ENCODE measurements around the gene KCNG2.

The KCNG2 gene

DNA sequence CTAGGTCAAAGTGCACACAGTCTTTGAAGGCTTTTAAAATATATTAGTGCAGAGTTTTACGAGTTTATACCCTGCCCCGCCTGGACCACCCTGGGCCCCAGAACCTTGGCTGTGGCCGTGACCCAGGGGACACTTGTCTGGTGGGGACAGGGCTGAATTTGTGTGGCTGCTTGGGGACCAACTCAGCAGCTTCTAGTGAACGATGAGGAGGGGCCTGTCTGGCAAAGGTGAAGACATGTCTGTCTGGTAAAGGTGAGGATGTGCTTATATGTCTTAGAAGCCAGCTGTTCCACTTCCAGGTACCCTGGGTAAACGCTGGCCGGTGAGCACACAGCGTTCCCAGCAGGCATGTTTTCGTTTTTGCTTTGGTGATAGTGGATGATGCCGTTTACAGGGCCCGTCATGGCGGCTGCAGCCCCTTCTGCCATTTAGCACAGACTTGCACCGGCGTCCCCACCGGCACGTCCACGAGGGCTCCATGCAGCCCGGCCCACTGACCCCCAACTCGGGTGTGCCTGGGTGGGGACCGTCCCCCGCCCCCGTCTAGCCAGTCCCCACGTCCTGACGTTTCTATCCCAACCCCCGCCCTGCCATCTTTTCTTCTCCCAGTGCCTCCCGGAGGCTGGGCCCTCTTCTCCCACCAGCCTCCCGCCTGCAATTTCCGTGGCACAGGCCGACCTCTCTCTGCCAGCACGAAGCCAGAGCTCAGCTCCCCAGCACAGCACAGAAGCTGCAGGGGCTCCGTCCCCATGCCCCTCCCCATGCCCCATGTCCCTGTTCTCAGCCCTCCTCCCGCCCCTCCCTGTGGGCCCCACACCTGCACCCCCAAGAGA, 85.9 kb downstream of the KCNG2 start:
- no peak for DNase-seq (ENCODE audit: low read depth)
- no peak overlapping the region for H3K4me3 ChIP-seq (ENCODE audit: low read length)
- TF ChIP-seq, protein P1, sequence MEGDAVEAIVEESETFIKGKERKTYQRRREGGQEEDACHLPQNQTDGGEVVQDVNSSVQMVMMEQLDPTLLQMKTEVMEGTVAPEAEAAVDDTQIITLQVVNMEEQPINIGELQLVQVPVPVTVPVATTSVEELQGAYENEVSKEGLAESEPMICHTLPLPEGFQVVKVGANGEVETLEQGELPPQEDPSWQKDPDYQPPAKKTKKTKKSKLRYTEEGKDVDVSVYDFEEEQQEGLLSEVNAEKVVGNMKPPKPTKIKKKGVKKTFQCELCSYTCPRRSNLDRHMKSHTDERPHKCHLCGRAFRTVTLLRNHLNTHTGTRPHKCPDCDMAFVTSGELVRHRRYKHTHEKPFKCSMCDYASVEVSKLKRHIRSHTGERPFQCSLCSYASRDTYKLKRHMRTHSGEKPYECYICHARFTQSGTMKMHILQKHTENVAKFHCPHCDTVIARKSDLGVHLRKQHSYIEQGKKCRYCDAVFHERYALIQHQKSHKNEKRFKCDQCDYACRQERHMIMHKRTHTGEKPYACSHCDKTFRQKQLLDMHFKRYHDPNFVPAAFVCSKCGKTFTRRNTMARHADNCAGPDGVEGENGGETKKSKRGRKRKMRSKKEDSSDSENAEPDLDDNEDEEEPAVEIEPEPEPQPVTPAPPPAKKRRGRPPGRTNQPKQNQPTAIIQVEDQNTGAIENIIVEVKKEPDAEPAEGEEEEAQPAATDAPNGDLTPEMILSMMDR (conservative IDR thresholded peaks at IDR 0.05; ENCODE audit: low read depth, low read length), result no peak

DNA sequence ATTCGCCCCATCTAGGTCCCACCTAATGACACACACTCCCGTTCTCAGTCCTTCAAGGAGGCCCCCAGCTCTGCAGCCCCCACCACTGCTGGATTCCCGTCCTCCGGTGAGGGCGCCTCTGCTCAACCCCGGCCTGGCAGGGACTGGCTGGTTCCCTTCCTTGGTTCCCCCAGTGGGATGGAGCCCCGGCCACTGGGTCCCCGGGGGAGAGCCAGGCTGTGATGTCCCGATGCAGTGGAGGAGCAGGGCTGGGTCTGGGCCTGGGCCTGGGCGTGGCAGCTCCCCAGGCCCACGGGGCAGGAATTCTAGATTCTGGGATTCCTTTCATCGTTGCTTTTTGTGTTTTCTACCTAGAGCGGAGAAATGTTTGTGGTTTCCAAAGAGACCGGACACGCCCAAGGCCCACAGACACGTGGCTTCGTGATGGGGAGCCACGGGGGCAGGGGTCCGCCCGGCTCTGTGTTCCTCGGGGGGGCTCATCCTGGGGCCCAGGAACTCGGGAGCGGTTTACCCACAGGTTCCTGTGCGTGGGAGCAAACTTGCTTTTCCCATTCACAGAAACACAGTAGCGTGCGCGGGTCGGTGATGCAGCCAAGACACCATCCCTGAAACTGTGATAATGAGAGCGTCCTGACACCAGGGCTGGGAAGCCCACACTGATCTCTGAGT, 86.7 kb downstream of the KCNG2 start:
- H3K4me3 ChIP-seq (ENCODE audit: low read length), result no peak overlapping the region
- no peak for DNase-seq (ENCODE audit: low read depth)
- TF ChIP-seq, protein P1 (conservative IDR thresholded peaks at IDR 0.05; ENCODE audit: low read depth, low read length), result no peak

GRCh38 chr18:79884963-79885728, 87.4 kb downstream of the KCNG2 start:
- TF ChIP-seq, protein P1 (conservative IDR thresholded peaks at IDR 0.05; ENCODE audit: low read depth, low read length), result no peak
- DNase-seq (ENCODE audit: low read depth), result no peak
- H3K4me3 ChIP-seq (ENCODE audit: low read length), result no peak overlapping the region

GRCh38 chr18:79887181-79888000, 89.7 kb downstream of the KCNG2 start:
- no peak for DNase-seq (ENCODE audit: low read depth)
- TF ChIP-seq, protein P1 (conservative IDR thresholded peaks at IDR 0.05; ENCODE audit: low read depth, low read length), result no peak
- H3K4me3 ChIP-seq (ENCODE audit: low read length), result no peak overlapping the region

DNA sequence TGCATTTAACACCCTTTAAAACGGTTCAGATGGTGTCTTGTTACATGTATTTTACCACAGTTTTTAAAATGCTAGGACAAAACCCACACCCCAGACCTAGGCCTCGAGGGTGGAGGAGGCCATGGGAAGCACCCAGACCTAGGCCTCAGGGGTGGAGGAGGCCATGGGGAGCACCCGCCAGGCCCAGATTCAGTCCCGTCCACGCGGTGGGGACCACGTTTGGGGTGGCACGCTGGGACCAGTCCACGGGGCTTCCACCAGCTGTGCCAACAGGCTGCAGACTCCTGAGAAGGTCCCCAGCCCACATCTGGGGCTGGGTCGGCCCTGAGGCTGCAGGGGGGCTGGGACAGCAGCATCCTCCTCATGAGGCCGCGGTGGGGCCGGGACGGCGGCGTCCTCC, 90.3 kb downstream of the KCNG2 start:
- TF ChIP-seq, protein P1 (conservative IDR thresholded peaks at IDR 0.05; ENCODE audit: low read depth, low read length), result no peak
- DNase-seq (ENCODE audit: low read depth), result no peak
- H3K4me3 ChIP-seq (ENCODE audit: low read length), result no peak overlapping the region

DNA sequence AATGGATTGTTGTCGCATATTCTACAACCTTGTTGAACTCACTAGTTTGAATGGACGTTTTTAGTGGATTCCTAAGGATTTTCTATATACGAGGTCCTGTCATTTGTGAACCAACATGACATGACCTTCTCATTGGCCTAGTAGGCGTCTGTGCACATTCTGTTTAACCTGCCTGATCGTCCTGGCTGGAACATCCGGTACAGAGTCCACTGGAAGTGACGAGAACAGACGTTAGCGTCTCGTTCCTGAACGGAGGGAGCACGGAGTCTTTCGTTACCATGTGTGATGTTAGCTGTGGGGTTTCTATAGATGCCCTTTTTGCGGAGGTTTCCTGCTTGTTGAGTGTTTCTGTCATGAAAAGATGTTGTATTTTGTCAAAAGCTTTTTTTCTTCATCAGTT, 91.8 kb downstream of the KCNG2 start:
- TF ChIP-seq, protein P1 (conservative IDR thresholded peaks at IDR 0.05; ENCODE audit: low read depth, low read length), result no peak
- H3K4me3 ChIP-seq (ENCODE audit: low read length), result no peak overlapping the region
- DNase-seq (ENCODE audit: low read depth), result no peak

Data from retinal pigment epithelial cell (primary cell).